Activated CD8-positive, alpha-beta memory T cell treated with anti-CD3 and anti-CD28 coated beads, Interleukin-2, amount 10 ng/mL, durations not matched to agents 7 days and 5 days (primary cell): ENCODE measurements around the gene CDKAL1. TPM values are rescaled to one million over a fixed set of nuclear protein-coding genes. Genes with fewer than 3 reads are reported as not detected.

ENCODE experiments used
- ATAC-seq: fragments of 150-1000 bp; cut with Tn5 transposase; one replicate; pipeline ENCODE4 v1.10.0; 2021; ENCODE audit warnings: moderate library complexity
- CTCF ChIA-PET: fragments of 350-600 bp; sonication (Branson Sonifier 250); formaldehyde crosslinking; loops from one replicate; lab custom pipeline; 2021; ENCODE audit warnings: antibody characterized with exemption; lab: Charles Lee
- DNase-seq: peaks from one replicate; pipeline ENCODE4 v3.0.0-alpha.2; 2020
- H3K27ac Mint-ChIP-seq: one replicate; pipeline ENCODE4 v1.8.0; 2021; ENCODE audit warnings: mild to moderate bottlenecking, mixed read lengths
- H3K27me3 Mint-ChIP-seq: one replicate; pipeline ENCODE4 v1.8.0; 2021; ENCODE audit warnings: mixed read lengths
- H3K36me3 Mint-ChIP-seq: one replicate; pipeline ENCODE4 v1.8.0; 2021; ENCODE audit warnings: mild to moderate bottlenecking, mixed read lengths
- H3K4me1 Mint-ChIP-seq: one replicate; pipeline ENCODE4 v1.8.0; 2021; ENCODE audit warnings: mixed read lengths
- H3K4me3 Mint-ChIP-seq: one replicate; pipeline ENCODE4 v1.8.0; 2021; ENCODE audit warnings: mild to moderate bottlenecking, moderate library complexity, mixed read lengths
- H3K9me3 Mint-ChIP-seq: one replicate; pipeline ENCODE4 v1.8.0; 2022; ENCODE audit warnings: low read depth, mixed read lengths
- total RNA-seq, 2 experiments: library from RNA; stranded (reverse); gene quantifications; one replicate each; pipeline ENCODE4 v1.2.3, GENCODE V29; 2021

Gene CDKAL1
- total RNA-seq, 2 experiments from 2014 or later, result 27.9 to 30.0 TPM

DNA sequence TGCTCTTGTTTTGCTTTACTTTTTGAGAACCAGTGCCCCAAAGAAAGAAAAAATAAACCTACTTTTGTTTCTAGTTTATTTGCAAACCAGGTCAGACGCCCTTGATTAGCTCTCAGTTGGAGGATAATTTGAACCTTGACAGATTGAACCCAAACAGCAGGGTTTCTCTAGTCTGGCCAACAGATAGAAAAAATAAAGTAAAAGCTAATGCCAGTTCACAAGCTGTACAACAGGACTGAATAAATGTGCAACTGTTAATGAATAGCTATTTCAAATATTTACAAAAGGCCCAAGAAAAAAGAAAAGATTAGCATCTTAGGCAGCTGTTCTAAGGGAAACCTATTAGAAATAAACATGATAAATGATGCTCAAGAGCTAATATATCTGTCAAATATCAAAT, 331.8 kb downstream of the CDKAL1 start:
- no peak overlapping the region for H3K4me3 Mint-ChIP-seq
- DNase-seq, result no peak
- H3K9me3 Mint-ChIP-seq, result no peaks in the 10 kb centered on the region
- no peaks in the 10 kb centered on the region for H3K4me1 Mint-ChIP-seq
- H3K27ac Mint-ChIP-seq, result no peak overlapping the region
- CTCF ChIA-PET, result no interaction called here
- no peaks in the 10 kb centered on the region for H3K27me3 Mint-ChIP-seq
- ATAC-seq, result no peak
- H3K36me3 Mint-ChIP-seq, result peaks cover 1% of the 10 kb centered on the region

DNA sequence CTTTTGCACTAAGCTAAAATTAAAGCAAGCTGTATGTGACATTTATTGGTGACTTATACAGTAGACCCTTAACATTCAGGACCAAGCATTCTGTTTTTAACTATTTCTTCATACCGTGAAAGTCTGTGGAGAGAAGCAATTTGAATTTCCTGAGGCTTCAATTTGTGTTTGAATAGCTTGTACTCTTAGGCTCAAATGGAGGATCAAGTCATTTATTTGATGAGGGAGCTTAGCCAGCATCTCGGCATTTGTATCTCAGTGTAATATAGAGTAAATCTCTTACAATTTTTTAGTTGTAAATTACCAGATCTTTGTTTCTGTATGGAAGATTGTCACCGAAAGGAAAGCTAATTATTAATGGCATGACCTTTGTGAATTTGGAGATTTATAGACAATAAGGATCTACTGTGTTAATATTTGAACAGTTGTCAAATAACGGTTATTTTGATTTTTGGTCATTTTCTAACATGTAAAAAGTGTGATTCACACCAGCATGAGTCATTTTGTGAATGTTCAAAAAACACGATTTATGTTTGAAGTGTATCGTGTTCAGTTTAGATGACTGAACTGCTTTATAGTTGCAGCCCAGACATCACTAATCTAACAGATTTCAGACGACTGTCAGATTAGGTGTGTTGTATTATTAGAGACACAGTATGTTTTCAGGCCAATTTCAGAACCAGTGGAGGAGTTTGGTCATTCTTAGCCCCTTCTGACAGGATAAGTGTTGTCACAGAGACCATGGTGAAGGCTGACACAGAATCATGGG, 332.9 kb downstream of the CDKAL1 start:
- DNase-seq (no peak), ATAC-seq (no peak)
- H3K4me3 Mint-ChIP-seq, result no peak overlapping the region
- H3K9me3 Mint-ChIP-seq, result no peaks in the 10 kb centered on the region
- H3K36me3 Mint-ChIP-seq, result peaks cover 1% of the 10 kb centered on the region
- H3K27me3 Mint-ChIP-seq, result no peaks in the 10 kb centered on the region
- H3K4me1 Mint-ChIP-seq, result no peaks in the 10 kb centered on the region
- CTCF ChIA-PET, result no interaction called here
- no peak overlapping the region for H3K27ac Mint-ChIP-seq

DNA sequence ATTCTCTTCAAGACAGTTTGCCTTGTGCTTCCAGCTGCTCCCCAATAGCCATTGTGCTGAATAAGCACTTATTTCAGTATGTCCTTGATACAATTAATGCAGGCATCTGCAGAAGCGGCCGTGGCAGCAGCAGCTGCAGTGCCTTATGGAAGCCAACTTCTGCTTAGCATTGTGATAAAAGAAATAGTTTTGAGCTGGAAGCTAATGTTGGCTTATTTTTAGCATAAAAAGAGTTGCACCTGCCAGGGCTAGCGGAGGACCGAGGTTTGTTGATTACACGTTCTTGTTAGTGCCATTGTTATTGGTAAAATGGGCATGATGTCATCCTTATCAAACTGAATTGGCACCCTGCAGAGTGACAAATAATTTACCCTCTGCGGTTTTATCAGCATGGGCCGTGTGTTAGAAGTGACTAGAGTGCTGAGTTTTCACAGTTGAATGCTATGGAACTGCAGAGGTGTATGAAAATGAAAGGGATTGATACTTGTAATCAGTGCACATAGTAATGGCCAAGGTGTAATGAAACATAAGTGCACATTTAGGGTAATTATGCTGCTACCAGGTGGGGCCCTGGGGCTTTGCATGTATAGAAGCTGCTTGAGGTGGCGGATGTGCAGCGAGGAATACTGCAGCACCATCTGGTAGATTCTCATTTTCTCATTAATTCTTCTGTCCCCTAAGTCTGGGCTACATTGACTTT, 334.3 kb downstream of the CDKAL1 start:
- Mint-ChIP-seq H3K4me1 (no peaks in the 10 kb centered on the region), H3K36me3 (peaks cover 1% of the 10 kb centered on the region), H3K27me3 (no peaks in the 10 kb centered on the region), H3K9me3 (no peaks in the 10 kb centered on the region), H3K27ac (no peak overlapping the region), H3K4me3 (no peak overlapping the region)
- DNase-seq (no peak), ATAC-seq (no peak)
- CTCF ChIA-PET, result no interaction called here

DNA sequence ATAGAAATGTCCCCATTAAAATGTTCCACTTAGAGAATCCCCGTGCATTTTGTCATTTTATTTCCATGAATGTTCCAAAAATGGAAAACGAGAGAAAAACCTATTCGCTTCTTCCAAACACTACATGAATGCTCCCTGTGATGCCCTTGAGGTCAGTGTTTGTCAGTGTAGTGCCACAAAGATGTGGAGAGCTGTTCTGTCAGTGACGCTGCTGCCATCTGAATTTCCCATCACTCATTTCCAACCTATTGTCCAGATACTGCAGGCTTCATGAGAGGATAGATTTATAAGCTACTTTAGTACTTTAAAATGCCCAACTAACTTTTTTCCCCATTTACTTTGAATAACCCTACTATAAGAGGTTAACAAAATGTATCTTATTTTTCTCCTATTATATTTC, 335.8 kb downstream of the CDKAL1 start:
- no peak overlapping the region for H3K4me3 Mint-ChIP-seq
- peaks cover 1% of the 10 kb centered on the region for H3K36me3 Mint-ChIP-seq
- H3K27ac Mint-ChIP-seq, result no peak overlapping the region
- H3K4me1 Mint-ChIP-seq, result no peaks in the 10 kb centered on the region
- CTCF ChIA-PET, result no interaction called here
- ATAC-seq, result no peak
- DNase-seq, result no peak
- no peaks in the 10 kb centered on the region for H3K27me3 Mint-ChIP-seq
- no peaks in the 10 kb centered on the region for H3K9me3 Mint-ChIP-seq

DNA sequence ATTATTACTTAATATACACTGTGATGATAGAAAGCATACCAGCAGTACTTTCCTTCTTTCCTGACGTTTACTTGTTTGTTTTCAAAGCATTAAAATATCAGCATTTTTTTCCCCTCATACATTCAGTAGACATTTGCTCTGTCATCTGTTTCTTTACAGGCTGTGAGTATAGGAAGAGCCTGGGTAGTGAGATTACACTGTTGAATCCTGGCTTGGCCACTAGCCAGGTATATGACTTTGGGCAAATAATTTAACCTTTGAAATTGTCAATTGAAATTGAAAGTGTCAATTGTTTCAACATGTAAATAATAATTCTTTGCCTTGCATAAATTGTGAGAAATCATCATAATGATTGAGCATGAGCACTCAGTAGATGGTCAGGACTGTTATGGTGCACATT, 336.2 kb downstream of the CDKAL1 start:
- H3K9me3 Mint-ChIP-seq, result no peaks in the 10 kb centered on the region
- peaks cover 1% of the 10 kb centered on the region for H3K36me3 Mint-ChIP-seq
- no peak for DNase-seq
- no peak overlapping the region for H3K27ac Mint-ChIP-seq
- no peaks in the 10 kb centered on the region for H3K27me3 Mint-ChIP-seq
- CTCF ChIA-PET, result no interaction called here
- H3K4me1 Mint-ChIP-seq, result no peaks in the 10 kb centered on the region
- H3K4me3 Mint-ChIP-seq, result no peak overlapping the region
- ATAC-seq, result no peak

DNA sequence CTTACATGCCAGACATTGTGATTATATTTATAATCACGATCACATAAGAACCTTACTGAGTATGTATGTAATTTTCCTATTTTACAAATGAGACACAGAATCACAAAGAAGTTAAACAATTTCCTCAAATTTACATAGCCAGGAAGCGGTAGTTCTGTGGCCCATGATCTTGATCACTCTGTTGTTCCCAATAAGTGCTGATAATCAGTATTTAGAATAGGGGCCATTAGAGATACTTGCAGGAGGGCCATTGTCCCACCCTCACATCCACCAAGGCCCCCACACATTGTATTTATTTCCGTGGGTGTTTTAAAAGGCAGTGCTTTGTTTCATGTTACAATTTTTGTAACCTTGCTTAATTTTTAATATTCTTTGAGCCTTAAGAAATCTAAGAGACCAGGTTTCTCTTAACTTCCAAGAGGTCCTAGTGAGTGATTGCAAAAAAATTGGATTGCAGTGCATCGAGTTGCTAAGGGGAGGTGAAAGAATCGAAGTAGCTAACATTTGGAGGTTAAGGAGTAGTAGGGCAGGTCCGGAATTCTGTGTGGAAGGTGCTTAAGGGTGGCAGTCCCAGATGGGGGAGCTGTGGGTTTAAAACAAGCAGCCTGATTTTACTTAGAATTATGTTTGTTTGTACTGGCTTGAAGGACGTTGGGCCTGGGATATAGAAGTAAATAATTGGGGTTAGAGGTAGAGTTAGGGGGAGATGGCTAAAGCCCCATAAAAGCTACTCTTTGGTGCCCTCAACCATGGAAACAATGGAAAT, 339.4 kb downstream of the CDKAL1 start:
- no peaks in the 10 kb centered on the region for H3K36me3 Mint-ChIP-seq
- no peaks in the 10 kb centered on the region for H3K9me3 Mint-ChIP-seq
- no peak overlapping the region for H3K27ac Mint-ChIP-seq
- H3K4me3 Mint-ChIP-seq, result no peak overlapping the region
- H3K27me3 Mint-ChIP-seq, result no peaks in the 10 kb centered on the region
- ATAC-seq (no peak), DNase-seq (no peak)
- H3K4me1 Mint-ChIP-seq, result peaks cover 17% of the 10 kb centered on the region
- CTCF ChIA-PET, result no interaction called here

DNA sequence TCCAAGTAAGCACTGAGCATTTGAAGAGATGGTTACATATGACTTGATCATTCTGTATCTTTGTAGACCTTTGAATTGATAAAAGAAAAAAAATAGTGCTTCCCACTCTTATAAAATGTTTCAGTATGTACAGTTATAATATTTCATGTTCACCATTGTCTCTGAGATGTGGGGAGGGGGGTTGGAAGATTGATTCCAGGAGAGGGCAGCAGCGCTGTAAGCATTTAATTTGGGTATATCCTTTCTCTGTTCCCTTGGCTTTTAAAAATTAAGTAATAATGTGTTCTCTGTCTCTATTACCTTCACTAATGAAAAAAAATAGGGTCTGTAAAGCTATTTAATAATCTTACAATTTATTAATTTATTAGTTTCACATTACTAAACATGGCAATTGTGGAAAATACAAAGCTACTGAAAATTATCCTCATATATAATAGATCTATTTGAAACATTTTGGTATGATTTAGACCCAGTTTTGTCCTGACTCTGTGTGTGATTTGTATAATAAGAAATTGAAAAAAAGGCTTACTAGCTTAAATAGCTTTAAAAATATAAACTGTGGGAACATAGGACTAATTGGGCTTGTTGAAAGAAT, 341.2 kb downstream of the CDKAL1 start:
- no peak for ATAC-seq

DNA sequence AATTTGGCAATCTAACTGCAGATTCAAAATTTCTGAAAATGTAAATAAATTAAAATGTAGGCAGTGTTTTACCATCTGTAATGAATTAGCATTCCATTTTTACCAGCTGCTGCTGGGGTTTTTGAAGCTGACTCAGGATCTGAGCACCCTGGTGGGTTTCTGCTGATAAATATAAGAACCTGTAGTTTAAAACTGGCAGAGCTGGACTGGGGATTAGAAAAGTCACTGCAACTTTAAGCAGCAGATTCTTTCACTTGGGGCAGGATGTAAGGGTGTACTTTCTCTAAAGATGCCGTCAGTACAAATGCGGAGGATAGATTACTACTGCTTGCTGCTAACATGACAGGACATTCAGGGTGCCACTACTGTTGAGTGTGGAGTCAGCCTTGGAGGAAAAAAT, 341.8 kb downstream of the CDKAL1 start:
- H3K4me3 Mint-ChIP-seq, result no peak overlapping the region
- no peak for DNase-seq
- H3K4me1 Mint-ChIP-seq, result peaks cover 17% of the 10 kb centered on the region

More for the DNA sequence above, 341.2 kb downstream of the CDKAL1 start:
- Mint-ChIP-seq H3K4me1 (peaks cover 17% of the 10 kb centered on the region), H3K36me3 (no peaks in the 10 kb centered on the region), H3K4me3 (no peak overlapping the region), H3K9me3 (no peaks in the 10 kb centered on the region), H3K27me3 (no peaks in the 10 kb centered on the region), H3K27ac (no peak overlapping the region)
- CTCF ChIA-PET, result no interaction called here
- no peak for DNase-seq

DNA sequence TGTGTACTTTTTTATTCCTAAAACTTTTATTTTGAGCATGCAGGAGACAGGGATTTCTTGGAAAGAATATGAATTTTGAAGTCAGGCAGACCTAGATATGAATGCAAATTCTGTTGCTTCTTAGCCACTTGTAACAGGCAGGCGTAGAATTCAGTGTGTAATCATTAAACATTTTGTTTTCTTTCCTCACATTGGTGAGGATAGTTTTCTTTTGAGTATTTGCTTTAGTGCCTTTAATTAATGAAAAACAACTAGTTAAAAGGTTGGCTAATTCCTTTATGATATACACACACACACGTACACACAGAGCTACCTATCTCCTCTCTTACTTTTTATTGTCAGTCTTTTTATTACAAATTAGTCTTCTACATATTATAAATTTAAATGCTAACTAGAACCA, 342.3 kb downstream of the CDKAL1 start:
- no peak for DNase-seq
- H3K4me3 Mint-ChIP-seq, result no peak overlapping the region
- no peak for ATAC-seq
- H3K4me1 Mint-ChIP-seq, result peaks cover 17% of the 10 kb centered on the region
- no peaks in the 10 kb centered on the region for H3K9me3 Mint-ChIP-seq
- no peak overlapping the region for H3K27ac Mint-ChIP-seq
- H3K36me3 Mint-ChIP-seq, result peaks cover 2% of the 10 kb centered on the region
- CTCF ChIA-PET, result no interaction called here
- no peaks in the 10 kb centered on the region for H3K27me3 Mint-ChIP-seq

More for the DNA sequence above, 341.8 kb downstream of the CDKAL1 start:
- no peaks in the 10 kb centered on the region for H3K9me3 Mint-ChIP-seq
- no peak for ATAC-seq
- no peaks in the 10 kb centered on the region for H3K27me3 Mint-ChIP-seq
- H3K36me3 Mint-ChIP-seq, result no peaks in the 10 kb centered on the region
- no peak overlapping the region for H3K27ac Mint-ChIP-seq
- CTCF ChIA-PET, result no interaction called here

DNA sequence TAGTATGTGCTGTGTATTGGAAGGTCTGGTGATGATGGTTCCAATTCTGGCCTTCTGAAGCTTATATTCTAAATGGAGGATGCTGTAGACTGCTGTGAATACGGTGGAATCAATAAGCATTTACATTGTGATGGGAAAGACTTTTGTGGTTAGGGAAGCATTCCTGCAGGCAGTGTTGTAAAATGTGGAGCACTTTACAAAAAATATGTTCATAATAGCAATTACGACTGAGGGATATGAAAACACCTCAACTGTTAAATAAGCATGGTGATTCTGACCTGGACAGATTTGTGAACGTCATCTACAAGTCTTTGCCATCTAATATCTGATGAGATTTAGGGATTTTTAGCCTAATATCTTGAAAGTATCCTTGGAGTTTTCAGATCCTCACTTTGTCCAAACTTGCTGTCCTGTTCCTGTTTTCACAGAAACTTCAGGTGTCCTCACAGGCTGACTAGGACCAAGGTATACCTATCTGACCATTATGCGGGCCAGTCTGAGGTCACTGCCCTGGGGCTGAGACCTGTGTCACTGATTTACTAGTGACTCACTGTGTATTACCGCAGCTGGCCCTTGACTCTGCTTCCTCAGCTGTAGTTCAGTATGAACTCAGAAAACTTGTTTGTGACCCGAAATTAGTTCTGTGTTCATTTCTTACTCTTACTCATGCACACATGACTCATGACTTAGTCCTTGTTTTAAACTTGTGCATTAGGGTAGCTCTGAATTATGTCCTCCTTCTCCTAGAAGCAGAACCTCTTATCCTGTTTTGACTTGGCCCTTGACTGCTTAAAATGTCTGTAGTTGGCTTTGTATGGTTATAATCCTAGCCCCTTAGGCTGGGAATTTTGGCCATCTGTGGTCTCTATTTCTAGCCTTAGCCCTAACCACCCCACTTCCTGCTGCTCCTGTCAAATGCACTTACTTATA, 343.0 kb downstream of the CDKAL1 start:
- CTCF ChIA-PET, result interaction anchor here (1.1 kb wide), 1 partner anchor 714 kb away, joined by 3 read pairs; no protein-coding TSS in a partner anchor
- peaks cover 3% of the 10 kb centered on the region for H3K9me3 Mint-ChIP-seq
- ATAC-seq (peak; percentile 93), DNase-seq (peak; percentile 66)
- peaks cover 17% of the 10 kb centered on the region for H3K4me1 Mint-ChIP-seq
- peaks cover 10% of the 10 kb centered on the region for H3K36me3 Mint-ChIP-seq
- H3K27me3 Mint-ChIP-seq, result no peaks in the 10 kb centered on the region
- peak overlapping the region; percentile 13 for H3K27ac Mint-ChIP-seq
- H3K4me3 Mint-ChIP-seq, result no peak overlapping the region

DNA sequence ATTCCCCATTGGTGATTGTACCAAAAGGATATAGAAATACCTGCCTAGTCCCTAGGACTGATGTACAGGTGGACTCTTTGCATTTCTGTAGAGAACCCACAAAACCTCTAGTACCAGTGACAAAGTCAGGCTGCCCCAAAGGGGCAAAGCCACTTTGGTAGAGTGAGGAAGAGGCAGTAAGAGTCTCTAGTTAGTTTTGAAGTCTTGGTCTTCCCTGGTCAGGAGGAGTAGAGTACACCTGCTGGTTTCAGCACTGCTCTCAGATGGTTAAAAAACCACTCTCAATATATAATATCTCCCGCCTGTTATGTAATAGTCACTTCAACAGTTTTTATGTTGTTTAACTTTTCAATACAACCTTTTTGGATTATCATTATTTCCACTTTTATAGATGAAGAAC, 344.9 kb downstream of the CDKAL1 start:
- no peak for ATAC-seq
- Mint-ChIP-seq H3K4me3 (no peak overlapping the region), H3K4me1 (peaks cover 17% of the 10 kb centered on the region), H3K27me3 (no peaks in the 10 kb centered on the region), H3K27ac (no peak overlapping the region), H3K36me3 (peaks cover 26% of the 10 kb centered on the region), H3K9me3 (peaks cover 8% of the 10 kb centered on the region)
- DNase-seq, result no peak
- CTCF ChIA-PET, result no interaction called here

DNA sequence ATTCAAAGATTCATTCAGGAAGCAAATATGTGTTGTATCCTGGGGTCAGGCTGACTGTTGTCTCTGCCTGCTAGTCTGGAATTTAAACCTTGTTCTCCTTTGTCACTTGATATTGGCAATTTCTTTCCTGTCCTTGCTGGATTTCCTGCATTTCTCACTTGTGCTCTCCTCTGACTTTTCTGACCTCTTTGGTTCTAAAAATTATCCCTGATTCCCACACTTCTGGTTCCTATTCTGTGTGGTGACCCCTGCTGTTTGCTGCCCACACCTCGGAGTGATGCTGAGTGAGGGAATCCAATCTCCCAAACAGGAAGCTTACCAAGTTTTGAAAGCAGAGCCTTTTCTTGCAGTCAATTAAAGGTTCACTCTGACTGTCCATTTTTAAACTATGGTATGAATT, 345.3 kb downstream of the CDKAL1 start:
- ATAC-seq, result no peak
- no peak overlapping the region for H3K27ac Mint-ChIP-seq

More for the DNA sequence above, 345.3 kb downstream of the CDKAL1 start:
- peaks cover 30% of the 10 kb centered on the region for H3K36me3 Mint-ChIP-seq
- H3K27me3 Mint-ChIP-seq, result no peaks in the 10 kb centered on the region
- CTCF ChIA-PET, result no interaction called here
- DNase-seq, result no peak
- H3K4me1 Mint-ChIP-seq, result peaks cover 17% of the 10 kb centered on the region
- no peak overlapping the region for H3K4me3 Mint-ChIP-seq
- H3K9me3 Mint-ChIP-seq, result peaks cover 11% of the 10 kb centered on the region
